Measurements from ENCODE around the gene ARL13B. TPM values are rescaled to one million over a fixed set of nuclear protein-coding genes. Genes with fewer than 3 reads are reported as not detected.
"Not testable (repeated sequence)": the region's sequence is repeated elsewhere in the genome, so short reads cannot be mapped to it uniquely, and the experiment has no call there.

The ARL13B gene
- 16.5 and 17.7 TPM in 2 replicates for total RNA-seq (2014; rRNA removed; shearing (Covaris generic); ENCODE audit: low replicate concordance)

DNA sequence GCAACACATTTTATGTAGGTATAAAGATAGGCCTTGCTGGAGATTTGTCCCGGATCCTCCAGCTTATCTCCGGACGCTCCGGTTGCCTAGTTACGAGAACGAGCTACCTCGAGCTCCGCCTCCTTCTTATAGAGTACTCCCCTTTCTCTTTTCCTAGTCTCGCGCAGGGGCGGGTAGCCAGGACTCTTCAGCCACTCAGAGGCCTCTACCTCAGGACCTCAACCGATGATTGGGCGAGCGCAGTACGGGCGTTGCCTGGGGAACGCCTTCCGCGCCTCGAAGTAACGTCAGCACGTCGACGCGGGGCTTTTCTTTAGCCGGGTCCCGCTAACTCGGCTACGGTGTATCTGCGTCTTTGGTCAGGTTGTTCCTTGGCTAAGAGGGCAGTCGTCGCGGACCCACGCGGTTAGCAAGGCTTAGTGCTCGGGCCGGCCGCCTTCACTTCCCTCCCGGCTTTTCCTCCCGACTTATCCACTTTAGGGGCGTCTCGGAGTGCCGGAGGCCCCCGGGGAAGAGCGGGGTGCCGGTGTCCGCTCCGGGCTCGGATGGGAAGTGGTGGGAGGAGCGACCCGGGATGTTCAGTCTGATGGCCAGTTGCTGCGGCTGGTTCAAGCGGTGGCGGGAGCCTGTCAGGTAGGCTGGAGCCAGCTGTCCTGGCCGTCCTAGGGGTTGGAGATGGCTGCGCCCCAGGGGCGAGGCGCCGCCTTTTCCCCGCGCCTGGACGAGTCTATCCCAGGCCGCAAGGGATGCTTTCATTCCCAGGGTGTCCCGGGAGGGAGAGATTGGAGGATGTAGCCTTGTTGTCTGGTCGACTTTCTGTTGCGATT, at the start of gene ARL13B:
Gene ARL13B, plus strand, starts transcription at position 306 of the 827 bp plus-strand sequence. Its CDS starts 269 bp downstream, at position 575.
- Histone ChIP-seq H3K4me1 (ENCODE audit: low read length) (peaks cover 22% of the 10 kb centered on the region), H3K79me2 (ENCODE audit: low read length) (peaks cover 49% of the 10 kb centered on the region), H3K9ac (ENCODE audit: low read length) (peak within 1 kb of the TSS; percentile 82), H3K9me2 (replicated peaks; ENCODE audit: insufficient read depth, low read length) (no peaks in the 10 kb centered on the region), H3K27ac (ENCODE audit: low read length) (no peak within 1 kb of the TSS), H4K20me1 (ENCODE audit: insufficient read depth, low read depth, low read length) (no peaks in the 10 kb centered on the region), H3K36me3 (ENCODE audit: insufficient read depth, low read length) (no peaks in the 10 kb centered on the region), H3K4me3 (ENCODE audit: low read length) (peak within 1 kb of the TSS; percentile 85), H3K9me3 (ENCODE audit: low read length) (no peaks in the 10 kb centered on the region), H3K27me3 (ENCODE audit: low read length) (no peaks in the 10 kb centered on the region), H3K4me2 (ENCODE audit: low read depth, low read length, poor library complexity, severe bottlenecking) (peak within 1 kb of the TSS; percentile 83), H2AFZ (ENCODE audit: low read length) (peak within 1 kb of the TSS; percentile 76)
- DNase-seq: peak; percentile 99

DNA sequence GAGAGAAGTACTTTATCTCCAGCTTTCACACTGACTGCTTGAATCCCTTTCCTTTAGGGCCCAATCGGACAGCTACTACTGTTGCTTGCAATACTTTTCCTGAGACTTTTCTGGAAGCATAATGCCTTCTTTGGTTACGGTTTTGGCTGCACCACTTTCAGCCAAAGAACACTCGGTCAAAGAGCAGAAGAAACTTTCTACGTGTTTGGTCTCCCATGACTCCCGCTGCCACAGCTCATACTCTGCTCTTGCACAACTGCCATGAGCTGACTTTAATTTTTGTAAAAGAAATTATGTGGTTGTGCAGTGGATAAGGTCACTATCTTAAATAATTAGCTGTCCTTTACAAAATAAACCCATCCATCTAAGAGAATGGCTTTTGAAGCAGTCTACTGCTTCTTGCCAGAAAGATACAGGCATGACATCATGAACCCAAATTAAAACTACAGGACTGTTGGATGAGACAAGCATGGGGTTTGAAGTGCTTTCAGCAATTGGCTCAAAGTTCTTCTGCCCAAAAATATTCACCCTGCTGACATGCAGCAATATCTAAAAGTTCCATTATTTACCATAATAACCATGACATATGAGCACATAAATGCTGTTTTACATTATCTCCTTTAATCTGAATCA, 48.2 kb upstream of the ARL13B start:
- no peak overlapping the region for H3K4me2 ChIP-seq (ENCODE audit: low read depth, low read length, poor library complexity, severe bottlenecking)
- H3K9me2 ChIP-seq (replicated peaks; ENCODE audit: insufficient read depth, low read length): no peaks in the 10 kb centered on the region
- no peak overlapping the region for H2AFZ ChIP-seq (ENCODE audit: low read length)
- H3K9ac ChIP-seq (ENCODE audit: low read length): no peak overlapping the region
- no peaks in the 10 kb centered on the region for H4K20me1 ChIP-seq (ENCODE audit: insufficient read depth, low read depth, low read length)
- no peak overlapping the region for H3K4me3 ChIP-seq (ENCODE audit: low read length)
- no peak for DNase-seq
- H3K27ac ChIP-seq (ENCODE audit: low read length): no peak overlapping the region
- H3K36me3 ChIP-seq (ENCODE audit: insufficient read depth, low read length): no peaks in the 10 kb centered on the region
- H3K4me1 ChIP-seq (ENCODE audit: low read length): no peaks in the 10 kb centered on the region
- H3K79me2 ChIP-seq (ENCODE audit: low read length): no peaks in the 10 kb centered on the region
- H3K27me3 ChIP-seq (ENCODE audit: low read length): no peaks in the 10 kb centered on the region
- no peaks in the 10 kb centered on the region for H3K9me3 ChIP-seq (ENCODE audit: low read length)

DNA sequence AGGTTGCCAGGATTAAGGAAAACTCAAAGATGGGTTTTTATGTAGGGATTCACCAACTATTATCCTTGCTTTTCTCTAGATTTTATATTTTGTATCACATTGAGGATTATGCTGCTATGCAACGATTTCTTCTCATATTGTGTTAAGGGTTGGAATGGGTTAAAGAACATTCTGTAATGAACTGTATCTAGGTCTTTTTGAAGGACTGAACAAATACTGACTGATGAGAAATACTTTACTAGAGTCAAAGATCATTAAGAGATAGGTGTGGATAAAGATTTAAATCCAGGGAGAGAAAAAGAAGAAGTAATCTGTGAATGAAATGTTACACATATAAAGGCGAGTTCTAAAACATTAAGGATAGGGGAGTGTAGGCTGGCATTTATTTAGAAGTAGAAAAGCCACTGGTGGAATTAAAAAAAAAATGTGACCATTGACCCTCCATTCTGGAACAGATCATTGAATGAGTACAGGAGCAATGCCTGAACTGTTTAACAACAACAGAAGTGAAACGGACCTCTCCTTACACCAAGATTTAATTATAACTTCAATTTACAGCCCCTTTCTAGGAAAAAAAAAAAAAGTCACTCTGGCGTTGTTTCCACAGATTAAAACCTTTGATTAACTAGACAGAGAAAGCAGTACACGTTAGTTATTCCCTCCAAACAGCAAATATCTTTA, 45.4 kb upstream of the ARL13B start:
- no peak overlapping the region for H3K9ac ChIP-seq (ENCODE audit: low read length)
- H3K4me2 ChIP-seq (ENCODE audit: low read depth, low read length, poor library complexity, severe bottlenecking): no peak overlapping the region
- no peaks in the 10 kb centered on the region for H3K9me3 ChIP-seq (ENCODE audit: low read length)
- H3K27me3 ChIP-seq (ENCODE audit: low read length): no peaks in the 10 kb centered on the region
- H3K79me2 ChIP-seq (ENCODE audit: low read length): no peaks in the 10 kb centered on the region
- no peak overlapping the region for H3K27ac ChIP-seq (ENCODE audit: low read length)
- no peak overlapping the region for H3K4me3 ChIP-seq (ENCODE audit: low read length)
- H2AFZ ChIP-seq (ENCODE audit: low read length): no peak overlapping the region
- no peaks in the 10 kb centered on the region for H4K20me1 ChIP-seq (ENCODE audit: insufficient read depth, low read depth, low read length)
- no peaks in the 10 kb centered on the region for H3K36me3 ChIP-seq (ENCODE audit: insufficient read depth, low read length)
- DNase-seq: no peak
- H3K9me2 ChIP-seq (replicated peaks; ENCODE audit: insufficient read depth, low read length): no peaks in the 10 kb centered on the region
- no peaks in the 10 kb centered on the region; the same call in 1 of the 2 replicates for H3K4me1 ChIP-seq (ENCODE audit: low read length)

DNA sequence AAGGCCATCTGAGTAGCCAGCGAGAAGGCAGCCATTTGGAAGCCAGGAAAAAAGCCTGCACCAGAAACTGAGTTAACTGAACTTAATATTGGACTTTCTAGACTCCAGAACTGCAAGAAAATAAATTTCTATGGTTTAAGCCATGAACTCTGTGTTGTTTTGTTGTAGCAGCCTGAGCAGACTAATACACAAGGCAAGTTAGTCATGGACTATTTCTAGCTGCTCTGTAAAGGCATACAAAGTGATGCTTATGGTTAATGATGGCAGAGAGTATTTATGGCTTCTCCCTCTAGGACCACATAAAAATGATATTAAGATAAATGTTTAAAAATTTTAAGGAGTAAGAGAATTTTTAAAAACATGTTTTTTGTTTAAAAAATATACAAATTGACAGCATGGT, 43.4 kb upstream of the ARL13B start:
- no peak for DNase-seq
- no peaks in the 10 kb centered on the region for H4K20me1 ChIP-seq (ENCODE audit: insufficient read depth, low read depth, low read length)
- no peak overlapping the region for H3K9ac ChIP-seq (ENCODE audit: low read length)
- H3K9me2 ChIP-seq (replicated peaks; ENCODE audit: insufficient read depth, low read length): no peaks in the 10 kb centered on the region
- no peaks in the 10 kb centered on the region for H3K36me3 ChIP-seq (ENCODE audit: insufficient read depth, low read length)
- no peaks in the 10 kb centered on the region for H3K9me3 ChIP-seq (ENCODE audit: low read length)
- H3K79me2 ChIP-seq (ENCODE audit: low read length): no peaks in the 10 kb centered on the region
- H3K27me3 ChIP-seq (ENCODE audit: low read length): no peaks in the 10 kb centered on the region
- no peak overlapping the region for H2AFZ ChIP-seq (ENCODE audit: low read length)
- H3K4me2 ChIP-seq (ENCODE audit: low read depth, low read length, poor library complexity, severe bottlenecking): no peak overlapping the region
- H3K4me3 ChIP-seq (ENCODE audit: low read length): no peak overlapping the region
- no peaks in the 10 kb centered on the region; the same call in 1 of the 2 replicates for H3K4me1 ChIP-seq (ENCODE audit: low read length)
- H3K27ac ChIP-seq (ENCODE audit: low read length): no peak overlapping the region

DNA sequence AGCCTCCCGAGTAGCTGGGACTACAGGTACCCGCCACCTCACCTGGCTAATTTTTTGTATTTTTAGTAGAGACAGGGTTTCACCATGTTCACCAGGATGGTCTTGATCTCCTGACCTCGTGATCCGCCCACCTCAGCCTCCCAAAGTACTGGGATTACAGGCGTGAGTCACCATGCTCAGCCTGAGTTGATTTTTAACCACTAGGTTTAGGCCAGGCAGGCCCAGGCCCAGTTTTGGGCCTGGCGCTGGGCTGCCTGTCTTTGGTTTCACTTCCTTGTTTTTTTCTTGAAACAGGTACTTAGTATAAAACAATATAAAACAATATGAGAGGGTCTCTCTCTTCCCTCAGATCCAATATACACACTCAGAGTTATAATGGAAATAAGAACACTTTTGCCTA, 42.5 kb upstream of the ARL13B start:
- not testable (repeated sequence) for H2AFZ ChIP-seq (ENCODE audit: low read length); H3K4me3 ChIP-seq (ENCODE audit: low read length); H3K9me3 ChIP-seq (ENCODE audit: low read length); H3K9ac ChIP-seq (ENCODE audit: low read length); H3K79me2 ChIP-seq (ENCODE audit: low read length); H3K36me3 ChIP-seq (ENCODE audit: insufficient read depth, low read length); H3K4me1 ChIP-seq (ENCODE audit: low read length); H3K27me3 ChIP-seq (ENCODE audit: low read length); H3K4me2 ChIP-seq (ENCODE audit: low read depth, low read length, poor library complexity, severe bottlenecking); H4K20me1 ChIP-seq (ENCODE audit: insufficient read depth, low read depth, low read length); H3K9me2 ChIP-seq (replicated peaks; ENCODE audit: insufficient read depth, low read length); H3K27ac ChIP-seq (ENCODE audit: low read length)
- peak; percentile 57 for DNase-seq

DNA sequence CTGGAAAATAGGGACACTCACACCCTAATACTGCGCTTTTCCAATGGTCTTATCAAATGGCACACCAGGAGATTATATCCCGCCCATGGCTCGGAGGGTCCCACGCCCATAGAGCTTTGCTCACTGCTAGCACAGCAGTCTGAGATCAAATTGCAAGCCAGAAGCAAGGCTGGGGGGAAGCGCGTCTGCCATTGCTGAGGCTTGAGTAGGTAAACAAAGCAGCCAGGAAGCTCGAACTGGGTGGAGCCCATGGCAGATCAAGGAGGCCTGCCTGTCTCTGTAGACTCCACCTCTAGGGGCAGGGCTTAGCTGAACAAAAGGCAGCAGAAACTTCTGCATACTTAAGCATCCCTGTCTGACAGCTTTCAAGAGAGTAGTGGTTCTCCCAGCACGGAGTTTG, 30.0 kb upstream of the ARL13B start:
- H3K27me3 ChIP-seq (ENCODE audit: low read length); H3K27ac ChIP-seq (ENCODE audit: low read length); H3K36me3 ChIP-seq (ENCODE audit: insufficient read depth, low read length); H3K9me3 ChIP-seq (ENCODE audit: low read length); H3K79me2 ChIP-seq (ENCODE audit: low read length); H4K20me1 ChIP-seq (ENCODE audit: insufficient read depth, low read depth, low read length); H3K9me2 ChIP-seq (replicated peaks; ENCODE audit: insufficient read depth, low read length): not testable (repeated sequence)
- peak; percentile 84 for DNase-seq
- Histone ChIP-seq H3K4me2 (ENCODE audit: low read depth, low read length, poor library complexity, severe bottlenecking) (peak overlapping the region; percentile 66), H3K4me3 (ENCODE audit: low read length) (peak overlapping the region; percentile 55), H3K4me1 (ENCODE audit: low read length) (peaks cover 10% of the 10 kb centered on the region), H3K9ac (ENCODE audit: low read length) (peak overlapping the region; percentile 36), H2AFZ (ENCODE audit: low read length) (peak overlapping the region; percentile 73; the same call in 1 of the 2 replicates)

DNA sequence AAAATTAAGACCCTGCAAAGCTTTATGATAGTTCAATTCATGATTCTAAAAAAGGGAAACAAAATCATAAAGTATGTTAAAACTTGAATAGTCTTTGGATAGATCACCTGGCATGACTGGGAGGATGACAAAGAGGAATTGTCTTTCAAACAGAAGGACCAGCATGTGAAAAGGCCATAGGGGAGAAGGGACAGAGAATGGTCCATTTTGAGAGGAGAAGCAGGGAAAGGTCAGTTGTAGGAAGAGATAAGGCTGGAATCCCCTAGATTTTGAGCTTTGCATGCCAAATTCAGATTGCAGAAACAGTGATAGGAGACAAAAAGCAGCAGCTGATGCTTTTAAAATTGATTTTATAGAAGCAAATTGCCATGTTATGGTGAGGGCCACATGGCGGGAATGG, 18.9 kb upstream of the ARL13B start:
- no peak overlapping the region for H3K4me2 ChIP-seq (ENCODE audit: low read depth, low read length, poor library complexity, severe bottlenecking)
- H3K9me2 ChIP-seq (replicated peaks; ENCODE audit: insufficient read depth, low read length): no peaks in the 10 kb centered on the region
- H3K27ac ChIP-seq (ENCODE audit: low read length): no peak overlapping the region
- no peak overlapping the region for H3K9ac ChIP-seq (ENCODE audit: low read length)
- no peaks in the 10 kb centered on the region for H3K27me3 ChIP-seq (ENCODE audit: low read length)
- DNase-seq: no peak
- H3K36me3 ChIP-seq (ENCODE audit: insufficient read depth, low read length): no peaks in the 10 kb centered on the region
- no peaks in the 10 kb centered on the region for H3K9me3 ChIP-seq (ENCODE audit: low read length)
- no peaks in the 10 kb centered on the region for H3K4me1 ChIP-seq (ENCODE audit: low read length)
- no peaks in the 10 kb centered on the region for H3K79me2 ChIP-seq (ENCODE audit: low read length)
- H2AFZ ChIP-seq (ENCODE audit: low read length): no peak overlapping the region
- no peaks in the 10 kb centered on the region for H4K20me1 ChIP-seq (ENCODE audit: insufficient read depth, low read depth, low read length)
- H3K4me3 ChIP-seq (ENCODE audit: low read length): no peak overlapping the region

DNA sequence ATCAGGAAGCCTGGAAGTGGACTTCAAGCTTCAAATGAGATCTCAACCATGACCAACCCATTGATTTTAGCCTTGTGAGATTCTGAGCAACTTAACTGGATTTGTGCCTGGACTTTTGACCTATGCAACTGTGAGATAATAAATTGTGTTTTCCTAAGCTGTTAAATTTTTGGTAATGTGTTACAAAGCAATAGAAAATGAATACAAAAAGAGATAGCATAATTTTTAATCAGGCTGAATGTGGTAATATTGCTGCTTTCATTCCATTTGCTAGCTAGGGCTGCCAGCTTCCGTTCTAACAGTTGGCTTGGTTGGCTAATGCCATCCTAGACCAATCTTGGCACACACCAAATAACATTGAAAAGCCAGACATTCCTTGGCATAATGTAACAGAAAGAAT, 18.5 kb upstream of the ARL13B start:
- DNase-seq: no peak
- Histone ChIP-seq H3K79me2 (ENCODE audit: low read length) (no peaks in the 10 kb centered on the region), H3K9me2 (replicated peaks; ENCODE audit: insufficient read depth, low read length) (no peaks in the 10 kb centered on the region), H3K27me3 (ENCODE audit: low read length) (no peaks in the 10 kb centered on the region), H3K9me3 (ENCODE audit: low read length) (no peaks in the 10 kb centered on the region), H3K4me1 (ENCODE audit: low read length) (no peaks in the 10 kb centered on the region), H3K4me2 (ENCODE audit: low read depth, low read length, poor library complexity, severe bottlenecking) (no peak overlapping the region), H3K36me3 (ENCODE audit: insufficient read depth, low read length) (no peaks in the 10 kb centered on the region), H4K20me1 (ENCODE audit: insufficient read depth, low read depth, low read length) (no peaks in the 10 kb centered on the region), H3K27ac (ENCODE audit: low read length) (no peak overlapping the region), H3K4me3 (ENCODE audit: low read length) (no peak overlapping the region), H2AFZ (ENCODE audit: low read length) (no peak overlapping the region), H3K9ac (ENCODE audit: low read length) (no peak overlapping the region)

Data from Karpas-422 (cell line).